ENCODE data around the gene PM20D1. TPM values are rescaled to one million over a fixed set of nuclear protein-coding genes. Genes with fewer than 3 reads are reported as not detected.

The PM20D1 gene
- polyA plus RNA-seq, 1 experiment = not detected

- no peak for DNase-seq (ENCODE audit: low read depth)
- TF ChIP-seq CTCF (IDR thresholded peaks at IDR 0.05; ENCODE audit: insufficient read depth, low read depth, low read length) = no peak
- CTCF ChIA-PET = interaction anchor here (0.8 to 1.7 kb wide), 3 partner anchors 20 to 153 kb away, joined by 5 to 9 read pairs (median 6); no protein-coding TSS in a partner anchor
Measured at GRCh38 chr1:205812271-205812877, 37.6 kb downstream of the PM20D1 start.

DNA sequence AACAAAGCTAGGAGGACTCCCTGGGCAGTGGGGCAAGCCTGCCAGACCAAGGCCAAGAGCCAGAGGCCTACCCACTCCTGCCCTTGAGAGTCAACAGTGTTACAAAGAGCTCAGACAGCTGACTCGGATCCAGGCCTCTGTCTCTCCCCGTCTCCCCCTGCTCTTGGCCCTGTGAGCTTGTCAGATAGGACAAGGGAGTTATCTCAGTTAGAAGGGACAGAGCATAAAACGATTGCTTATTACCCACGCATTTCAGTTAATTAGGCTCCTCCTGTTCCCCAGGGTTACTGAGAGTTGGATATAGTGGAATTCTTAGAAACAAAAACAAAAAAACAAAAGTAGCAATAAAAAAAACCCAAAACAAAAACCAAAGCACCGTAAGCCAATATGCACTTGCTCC, 38.3 kb downstream of the PM20D1 start:
- Histone ChIP-seq H3K27me3 (ENCODE audit: control insufficient read depth, insufficient read depth, low read length) (no peaks in the 10 kb centered on the region), H3K36me3 (ENCODE audit: control insufficient read depth, insufficient read depth, low read length) (peaks cover 7% of the 10 kb centered on the region; the same call in 1 of the 2 replicates), H3K4me3 (ENCODE audit: low read depth, low read length) (peak overlapping the region; percentile 88)
- DNase-seq (ENCODE audit: low read depth) = no peak
- ChIA-PET POLR2A (no interaction called here), CTCF (interaction anchor here (0.8 to 3.6 kb wide), 5 partner anchors 20 to 172 kb away, joined by 4 to 13 read pairs (median 6); no protein-coding TSS in a partner anchor)
- no peak for TF ChIP-seq CTCF (IDR thresholded peaks at IDR 0.05; ENCODE audit: insufficient read depth, low read depth, low read length)

More at GRCh38 chr1:205812271-205812877, 37.6 kb downstream of the PM20D1 start:
- peaks cover 7% of the 10 kb centered on the region; the same call in 1 of the 2 replicates for H3K36me3 ChIP-seq (ENCODE audit: control insufficient read depth, insufficient read depth, low read length)
- POLR2A ChIA-PET = no interaction called here
- peak overlapping the region; percentile 88 for H3K4me3 ChIP-seq (ENCODE audit: low read depth, low read length)
- H3K27me3 ChIP-seq (ENCODE audit: control insufficient read depth, insufficient read depth, low read length) = no peaks in the 10 kb centered on the region

- DNase-seq (ENCODE audit: low read depth) = no peak
- Histone ChIP-seq H3K4me3 (ENCODE audit: low read depth, low read length) (no peak overlapping the region), H3K27me3 (ENCODE audit: control insufficient read depth, insufficient read depth, low read length) (no peaks in the 10 kb centered on the region), H3K36me3 (ENCODE audit: control insufficient read depth, insufficient read depth, low read length) (peaks cover 7% of the 10 kb centered on the region; the same call in 1 of the 2 replicates)
- POLR2A ChIA-PET = no interaction called here
- TF ChIP-seq CTCF (IDR thresholded peaks at IDR 0.05; ENCODE audit: insufficient read depth, low read depth, low read length) = no peak
- CTCF ChIA-PET = interaction anchor here (0.6 to 3.6 kb wide), 7 partner anchors 14 to 173 kb away, joined by 3 to 15 read pairs (median 4); no protein-coding TSS in a partner anchor
Measured at GRCh38 chr1:205810448-205811157, 39.3 kb downstream of the PM20D1 start.

GRCh38 chr1:205809942-205810345, 40.0 kb downstream of the PM20D1 start:
- no peak for TF ChIP-seq CTCF (IDR thresholded peaks at IDR 0.05; ENCODE audit: insufficient read depth, low read depth, low read length)
- H3K27me3 ChIP-seq (ENCODE audit: control insufficient read depth, insufficient read depth, low read length) = no peaks in the 10 kb centered on the region
- H3K36me3 ChIP-seq (ENCODE audit: control insufficient read depth, insufficient read depth, low read length) = peaks cover 7% of the 10 kb centered on the region; the same call in 1 of the 2 replicates
- ChIA-PET CTCF (interaction anchor here (0.5 to 3.6 kb wide), 3 partner anchors 19 to 167 kb away, joined by 3 to 15 read pairs (median 13); no protein-coding TSS in a partner anchor), POLR2A (no interaction called here)
- DNase-seq (ENCODE audit: low read depth) = no peak
- H3K4me3 ChIP-seq (ENCODE audit: low read depth, low read length) = no peak overlapping the region

DNA sequence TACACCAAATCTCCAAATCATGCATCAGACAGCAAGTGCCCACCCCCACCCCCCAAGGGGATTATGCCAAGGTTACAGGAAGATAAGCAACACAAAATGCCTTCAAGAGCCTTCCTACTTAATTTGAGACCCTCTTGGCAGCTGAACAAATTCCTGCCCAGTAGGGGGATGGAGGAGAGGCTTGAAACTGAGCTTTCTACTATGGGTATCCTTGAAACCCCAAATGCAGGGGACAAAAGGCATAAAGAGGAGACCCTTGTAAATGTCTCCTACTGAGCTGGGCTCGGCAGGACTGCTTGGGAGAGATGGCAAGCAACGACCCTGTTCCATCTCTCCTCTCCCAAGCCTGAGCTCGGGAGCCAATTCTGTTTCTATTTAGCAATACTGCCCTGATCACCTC, 40.5 kb downstream of the PM20D1 start:
- POLR2A ChIA-PET = no interaction called here
- Histone ChIP-seq H3K36me3 (ENCODE audit: control insufficient read depth, insufficient read depth, low read length) (peaks cover 7% of the 10 kb centered on the region; the same call in 1 of the 2 replicates), H3K4me3 (ENCODE audit: low read depth, low read length) (no peak overlapping the region), H3K27me3 (ENCODE audit: control insufficient read depth, insufficient read depth, low read length) (no peaks in the 10 kb centered on the region)
- no peak for TF ChIP-seq CTCF (IDR thresholded peaks at IDR 0.05; ENCODE audit: insufficient read depth, low read depth, low read length)
- CTCF ChIA-PET = interaction anchor here (0.5 to 3.6 kb wide), 4 partner anchors 18 to 168 kb away, joined by 3 to 15 read pairs (median 8); no protein-coding TSS in a partner anchor
- DNase-seq (ENCODE audit: low read depth) = no peak
